ENCODE results near the gene DRD5. TPM values are rescaled to one million over a fixed set of nuclear protein-coding genes. Genes with fewer than 3 reads are reported as not detected.

DRD5 gene
- total and polyA plus RNA-seq, 9 of the 15 experiments (the other 6 are each of a cell fraction or from before 2014, with no cell fraction given), result not detected

DNA sequence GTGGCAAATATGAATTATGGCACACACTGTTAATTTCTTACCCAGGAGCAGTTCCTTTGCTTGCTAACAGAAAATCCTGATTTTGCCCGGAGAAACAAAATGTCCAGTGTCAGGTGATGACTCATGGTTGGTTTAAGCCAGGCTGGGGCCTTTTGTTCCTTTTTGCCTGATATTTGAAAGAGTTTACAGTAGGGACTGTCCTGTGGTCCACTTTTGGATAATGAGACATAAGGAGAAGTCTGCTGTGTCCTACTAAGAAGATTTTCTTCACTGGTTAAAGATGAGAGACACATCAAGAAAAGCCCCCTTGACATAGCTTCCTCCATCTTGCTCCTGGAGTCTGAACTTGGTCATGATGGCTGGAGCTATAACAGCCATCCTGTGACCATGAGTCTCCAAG, 12.1 kb upstream of the DRD5 start:
- H3K9ac ChIP-seq (ENCODE audit: insufficient read depth in 1 of 2, low read depth in 2 of 2, low read length in 2 of 2), result no peak overlapping the region
- 0% methylated on average over 1 of the region's 1 CpG for WGBS (ENCODE audit: insufficient coverage, low coverage, missing lambda C conversion rate)
- in situ Hi-C loops (cut with MboI), result no loop called here

More for the DNA sequence above, 12.1 kb upstream of the DRD5 start:
- H3K27ac ChIP-seq (ENCODE audit: extremely low read depth, low read depth, low read length), result no peak overlapping the region
- no peaks in the 10 kb centered on the region for H3K9me1 ChIP-seq (ENCODE audit: control insufficient read depth, insufficient read depth, low read length)
- TF ChIP-seq ZNF121 (CRISPR knock-in tag; conservative IDR thresholded peaks at IDR 0.05) (no peak), ZNF445 (CRISPR knock-in tag; IDR thresholded peaks at IDR 0.05; ENCODE audit: low read depth) (no peak), GTF2E2 (tag; IDR thresholded peaks at IDR 0.05) (no peak), NR1H2 (CRISPR knock-in tag; IDR thresholded peaks at IDR 0.05) (no peak), WHSC1 (IDR thresholded peaks at IDR 0.05; ENCODE audit: low read length) (no peak)
- TF ChIP-seq, protein P1, sequence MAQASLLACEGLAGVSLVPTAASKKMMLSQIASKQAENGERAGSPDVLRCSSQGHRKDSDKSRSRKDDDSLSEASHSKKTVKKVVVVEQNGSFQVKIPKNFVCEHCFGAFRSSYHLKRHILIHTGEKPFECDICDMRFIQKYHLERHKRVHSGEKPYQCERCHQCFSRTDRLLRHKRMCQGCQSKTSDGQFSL (CRISPR knock-in tag; IDR thresholded peaks at IDR 0.05), result no peak
- TF ChIP-seq, protein P1 (tag; IDR thresholded peaks at IDR 0.05), result no peak
- TF ChIP-seq, protein P2, sequence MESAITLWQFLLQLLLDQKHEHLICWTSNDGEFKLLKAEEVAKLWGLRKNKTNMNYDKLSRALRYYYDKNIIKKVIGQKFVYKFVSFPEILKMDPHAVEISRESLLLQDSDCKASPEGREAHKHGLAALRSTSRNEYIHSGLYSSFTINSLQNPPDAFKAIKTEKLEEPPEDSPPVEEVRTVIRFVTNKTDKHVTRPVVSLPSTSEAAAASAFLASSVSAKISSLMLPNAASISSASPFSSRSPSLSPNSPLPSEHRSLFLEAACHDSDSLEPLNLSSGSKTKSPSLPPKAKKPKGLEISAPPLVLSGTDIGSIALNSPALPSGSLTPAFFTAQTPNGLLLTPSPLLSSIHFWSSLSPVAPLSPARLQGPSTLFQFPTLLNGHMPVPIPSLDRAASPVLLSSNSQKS (CRISPR knock-in tag; IDR thresholded peaks at IDR 0.05), result no peak
- TF ChIP-seq, protein P3, sequence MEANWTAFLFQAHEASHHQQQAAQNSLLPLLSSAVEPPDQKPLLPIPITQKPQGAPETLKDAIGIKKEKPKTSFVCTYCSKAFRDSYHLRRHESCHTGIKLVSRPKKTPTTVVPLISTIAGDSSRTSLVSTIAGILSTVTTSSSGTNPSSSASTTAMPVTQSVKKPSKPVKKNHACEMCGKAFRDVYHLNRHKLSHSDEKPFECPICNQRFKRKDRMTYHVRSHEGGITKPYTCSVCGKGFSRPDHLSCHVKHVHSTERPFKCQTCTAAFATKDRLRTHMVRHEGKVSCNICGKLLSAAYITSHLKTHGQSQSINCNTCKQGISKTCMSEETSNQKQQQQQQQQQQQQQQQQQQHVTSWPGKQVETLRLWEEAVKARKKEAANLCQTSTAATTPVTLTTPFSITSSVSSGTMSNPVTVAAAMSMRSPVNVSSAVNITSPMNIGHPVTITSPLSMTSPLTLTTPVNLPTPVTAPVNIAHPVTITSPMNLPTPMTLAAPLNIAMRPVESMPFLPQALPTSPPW (CRISPR knock-in tag; IDR thresholded peaks at IDR 0.05), result no peak
- ChIA-PET POLR2A (no interaction called here), CTCF (ENCODE audit: low intra/inter-chr PET ratio) (no interaction called here)
- H3K4me2 ChIP-seq (ENCODE audit: insufficient read depth, low read length), result no peak overlapping the region
- no peak overlapping the region for H2AFZ ChIP-seq (ENCODE audit: low read depth, low read length)
- ATAC-seq, result no peak
- no peaks in the 10 kb centered on the region for H3K79me2 ChIP-seq (ENCODE audit: control insufficient read depth, insufficient read depth, low read length)
- H3K4me1 ChIP-seq (replicated peaks in 1 of 2; ENCODE audit: control insufficient read depth in 2 of 2, insufficient read depth in 2 of 2, low read length in 2 of 2), result no peaks in the 10 kb centered on the region
- no TSS peak for BruUV-seq (replicated peaks)
- H3K4me3 ChIP-seq, result no peak overlapping the region
- H3K36me3 ChIP-seq (ENCODE audit: control insufficient read depth, insufficient read depth, low read length), result no peaks in the 10 kb centered on the region
- no peak for DNase-seq (ENCODE audit: extremely low read depth in 1 of 4, low spot score in 3 of 4)
- no peak for FAIRE-seq
- intact Hi-C loops (cut with micrococcal nuclease), result loop anchor here (10.0 kb wide), 1 partner anchor 65 kb away; no protein-coding TSS in a partner anchor
- no peaks in the 10 kb centered on the region for H4K20me1 ChIP-seq (replicated peaks; ENCODE audit: control insufficient read depth, insufficient read depth, low read length)
- no peaks in the 10 kb centered on the region for H3K9me3 ChIP-seq (replicated peaks; ENCODE audit: control insufficient read depth, insufficient read depth, low read depth, low read length)
- H3K27me3 ChIP-seq (ENCODE audit: control insufficient read depth in 2 of 2, insufficient read depth in 2 of 2, low read length in 2 of 2), result peaks cover 0 to 7% of the 10 kb centered on the region in 2 experiments; a peak in 1 of 5 replicates
